Liver (tissue), 3 donors: ENCODE results near the gene TMC1.

Experiments
- CTCF ChIP-seq: fragments of 150-350 bp; IDR thresholded peaks from 2 replicates; pipeline ENCODE4 v1.5.1; 2017; ENCODE audit warnings: improper control_type of control experiment, low read depth, low read length; ENCODE audit not compliant: missing input control
- EGR1 ChIP-seq, 2 donors: IDR thresholded peaks; 2 replicates each; pipeline ENCODE4 v1.6.1; 2016 to 2018; ENCODE audit warnings: antibody characterized with exemption in 2 of 2, low read depth in 2 of 2
- FOXA1 ChIP-seq: IDR thresholded peaks from 2 replicates; pipeline ENCODE4 v1.6.1; 2016; ENCODE audit warnings: antibody characterized with exemption
- ZBTB33 ChIP-seq: IDR thresholded peaks from 2 replicates; pipeline ENCODE4 v1.6.1; 2016; ENCODE audit warnings: antibody characterized with exemption
- donor health status: healthy.
- donor health status: healthy.

- TF ChIP-seq CTCF, result no peak
- TF ChIP-seq FOXA1, result no peak
- no peak for TF ChIP-seq EGR1 (IDR thresholded peaks at IDR 0.05; ENCODE audit: low read depth in 2 of 2)
- TF ChIP-seq ZBTB33, result no peak
These were observed 288.2 kb downstream of the TMC1 start for GRCh38 chr9:72809586-72809985.
